Activated CD4-positive, alpha-beta T cell treated with anti-CD3 and anti-CD28 coated beads for 24 hours (primary cell): ENCODE data around the gene CPXM2.

ENCODE experiments used
- DNase-seq, 2 donors: peaks; one replicate each; pipeline ENCODE4 v3.0.0-alpha.2; 2020; ENCODE audit warnings: low read depth in 2 of 2

CPXM2 gene

GRCh38 chr10:123847686-123848432, 43.7 kb downstream of the CPXM2 start:
- DNase-seq = no peak

GRCh38 chr10:123843835-123844234, 47.8 kb downstream of the CPXM2 start:
- DNase-seq = no peak

- DNase-seq = no peak
These were observed 48.8 kb downstream of the CPXM2 start for GRCh38 chr10:123842692-123843385.

GRCh38 chr10:123841560-123841959, 50.0 kb downstream of the CPXM2 start:
- no peak for DNase-seq

DNA sequence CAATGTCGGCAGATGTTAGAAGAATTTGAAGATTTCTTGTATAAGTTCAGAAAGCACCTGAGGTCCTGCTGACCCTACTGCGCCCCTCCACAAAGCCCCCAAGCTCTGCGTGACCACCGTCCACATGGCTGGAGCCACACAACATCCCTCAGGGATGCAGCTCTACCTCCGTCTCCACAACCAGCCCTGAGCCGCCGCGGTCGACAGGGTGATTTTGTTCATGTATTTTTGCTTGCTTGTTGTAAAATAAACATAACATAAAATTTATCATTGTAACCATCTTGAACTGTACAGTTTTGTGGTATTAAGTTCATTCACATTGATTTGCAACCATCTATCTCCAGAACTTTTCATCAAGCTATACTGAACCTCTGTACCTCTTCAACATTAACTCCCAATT, 50.5 kb downstream of the CPXM2 start:
- no peak for DNase-seq

DNA sequence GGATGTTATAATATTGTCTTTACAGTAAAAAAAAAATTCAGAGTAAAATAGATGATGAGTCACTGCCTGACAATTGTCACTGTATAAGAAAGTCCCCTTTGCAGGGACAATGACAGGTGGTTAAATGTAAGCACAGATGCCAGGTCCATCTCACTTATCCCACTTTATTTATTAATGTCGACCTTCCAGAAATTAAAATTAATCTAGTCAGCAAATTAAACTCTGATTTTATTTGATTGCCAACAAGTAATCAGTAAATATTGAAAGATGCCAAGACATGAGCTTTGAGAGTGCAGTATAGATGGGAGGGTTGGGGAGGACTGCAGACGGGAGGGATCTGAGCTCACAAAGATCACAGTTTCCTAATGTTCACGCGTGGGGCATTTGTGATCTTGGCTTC, 50.9 kb downstream of the CPXM2 start:
- no peak for DNase-seq

DNA sequence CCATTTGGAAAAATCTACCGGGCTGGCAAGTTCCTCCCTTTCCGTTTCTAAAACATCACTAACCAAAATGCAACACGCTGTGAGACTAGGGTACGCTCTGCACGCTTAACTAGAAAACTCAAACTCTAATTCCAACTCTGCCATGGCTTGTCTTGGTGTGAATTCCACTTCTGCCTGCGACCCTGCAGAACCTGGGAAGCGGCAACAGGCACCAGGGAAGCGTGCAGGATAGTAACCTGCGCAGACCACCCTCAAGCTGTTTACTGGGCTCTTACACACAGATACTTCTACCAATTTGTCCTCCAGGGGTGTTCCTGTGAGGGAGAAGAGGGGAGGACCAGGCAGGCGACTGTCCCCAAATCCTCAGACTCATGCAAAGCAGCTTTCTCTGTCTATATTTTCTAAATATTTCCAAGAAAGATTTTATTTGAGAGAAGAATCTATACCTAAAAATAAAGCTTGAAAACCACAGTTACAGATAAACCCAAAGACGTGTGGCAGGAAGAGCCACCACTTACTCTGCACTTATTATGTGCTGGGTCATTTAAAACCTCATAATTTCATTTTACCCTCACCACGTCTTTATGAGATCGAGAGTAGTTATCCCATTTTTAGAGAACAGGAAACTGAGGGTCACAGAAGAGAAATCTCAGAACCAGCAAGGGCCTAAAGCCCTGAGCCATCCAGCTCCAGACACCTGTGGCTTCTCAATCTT, 52.9 kb downstream of the CPXM2 start:
- no peak for DNase-seq

- DNase-seq = no peak
These were observed 53.9 kb downstream of the CPXM2 start for GRCh38 chr10:123837756-123838155.

DNA sequence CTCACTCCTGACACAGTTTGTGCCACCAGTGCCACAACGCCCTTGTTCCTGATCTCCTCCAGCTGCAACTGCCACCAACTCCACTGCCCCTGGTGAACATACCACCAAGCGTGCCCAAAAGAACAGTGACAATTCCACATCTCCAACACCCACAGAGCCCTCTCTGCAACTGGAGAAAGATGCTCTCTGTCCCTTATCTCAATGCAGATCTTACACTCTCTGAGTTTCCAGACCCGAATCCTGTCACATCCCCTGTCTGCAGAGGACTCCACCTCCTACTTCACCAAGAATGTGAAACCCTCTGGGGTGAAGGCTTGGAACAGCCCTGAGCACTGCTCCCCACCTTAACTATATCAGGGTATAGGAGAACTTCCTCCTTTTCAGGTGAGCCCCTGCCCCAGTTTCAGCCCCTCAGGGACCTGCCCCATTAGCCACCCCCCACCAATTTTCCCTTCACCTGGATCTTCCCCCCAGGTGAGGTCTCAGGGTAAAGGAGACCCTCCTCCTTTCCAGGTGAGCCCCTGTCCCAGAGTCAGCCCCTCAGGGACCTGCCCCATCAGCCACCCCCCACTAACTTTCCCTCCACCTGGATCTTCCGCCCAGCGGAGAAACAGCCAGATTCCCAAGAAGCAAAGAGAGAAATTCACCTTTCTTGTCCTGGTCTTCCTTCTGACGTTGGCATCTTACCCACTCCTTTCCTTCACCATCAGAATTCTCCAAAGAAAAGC, 55.0 kb downstream of the CPXM2 start:
- no peak for DNase-seq

DNA sequence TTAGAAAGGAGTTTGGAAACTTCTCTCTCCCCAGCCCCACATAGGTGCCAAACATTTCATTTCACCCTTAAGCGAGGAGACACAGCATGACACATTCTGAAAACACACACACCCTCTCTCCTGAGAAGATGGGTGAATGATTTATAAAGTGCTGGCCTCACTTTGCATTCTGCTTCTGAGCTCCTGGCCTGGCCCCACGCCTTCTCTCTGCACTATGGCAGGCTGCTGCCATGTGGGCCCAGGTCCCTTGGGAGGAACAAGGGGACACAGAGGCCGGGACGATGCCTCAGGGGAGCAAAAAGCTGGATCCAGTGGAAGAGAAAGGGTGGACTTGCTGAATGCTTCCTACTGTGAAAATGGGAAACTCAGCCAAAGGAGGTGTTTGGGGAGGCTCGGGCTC, 56.0 kb downstream of the CPXM2 start:
- no peak for DNase-seq

DNA sequence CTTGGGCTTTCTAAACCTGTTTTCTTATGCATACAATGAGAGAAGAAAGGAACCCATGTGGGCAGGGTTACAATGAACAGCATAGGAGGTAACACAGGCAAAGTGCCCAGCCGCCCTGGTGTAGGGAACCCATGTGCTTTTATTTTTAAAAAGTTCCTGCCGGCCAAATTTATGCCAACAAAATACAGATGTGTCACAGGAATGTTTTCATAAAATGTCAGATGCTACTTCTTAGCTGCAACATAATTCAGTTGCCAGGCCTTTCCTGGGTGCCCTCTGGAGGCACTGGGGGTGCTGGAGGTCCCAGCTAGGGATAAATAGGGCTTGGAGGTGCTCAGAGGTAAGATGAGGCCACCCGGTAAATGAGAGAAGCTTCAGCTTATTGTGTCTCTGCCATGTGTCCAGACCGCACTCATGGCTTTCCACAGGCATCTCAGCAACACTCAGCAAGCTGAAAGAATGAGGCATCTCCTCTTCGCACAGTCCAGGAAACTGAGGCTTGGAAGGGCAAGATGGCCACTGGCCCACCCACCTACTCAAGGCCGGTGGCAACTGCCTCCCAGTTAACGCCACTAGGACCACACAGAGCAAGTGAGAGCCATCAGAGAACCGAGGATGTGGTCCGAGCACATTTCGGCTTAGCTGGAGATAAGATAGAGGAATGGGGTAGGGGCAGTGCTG, 58.3 kb downstream of the CPXM2 start:
- no peak for DNase-seq

- DNase-seq = no peak
These were observed 60.3 kb downstream of the CPXM2 start for GRCh38 chr10:123831259-123831658.

DNA sequence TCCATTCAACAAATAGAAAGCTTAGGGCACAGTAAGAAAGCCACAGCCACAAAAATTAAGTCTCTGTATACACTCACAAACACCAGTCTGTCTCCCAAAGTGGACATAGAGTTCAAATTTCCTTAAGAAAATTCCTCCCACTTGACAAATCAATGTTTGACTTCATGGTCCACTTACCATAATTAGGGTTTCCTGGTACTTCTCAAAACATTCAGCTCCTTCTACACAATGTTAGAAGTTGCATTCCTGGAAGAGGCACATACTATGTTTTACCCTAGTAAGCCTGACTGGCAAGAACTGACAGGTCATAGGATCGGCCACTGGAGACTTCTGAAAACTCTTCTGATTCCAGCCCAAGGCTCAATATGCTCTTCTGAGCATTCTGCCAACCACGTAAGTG, 70.5 kb downstream of the CPXM2 start:
- DNase-seq = no peak

DNA sequence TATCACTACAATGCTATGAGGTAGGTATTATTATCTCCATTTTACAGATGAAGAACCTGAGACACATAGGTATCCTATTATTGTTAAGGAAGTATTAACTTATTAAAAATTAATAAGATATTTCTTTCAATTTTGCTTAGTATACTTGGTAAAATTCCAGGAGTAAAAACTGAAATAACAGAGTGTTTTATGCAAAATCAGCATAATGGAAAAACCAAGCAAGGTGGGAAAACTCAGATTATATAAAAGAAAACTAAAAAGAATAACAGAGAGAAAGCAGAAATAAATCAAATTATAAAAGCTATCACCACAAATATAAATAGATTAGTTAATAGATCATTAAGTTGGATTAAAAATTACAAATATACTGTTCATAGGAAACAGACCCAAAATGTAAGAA, 82.0 kb downstream of the CPXM2 start:
- DNase-seq = no peak

DNA sequence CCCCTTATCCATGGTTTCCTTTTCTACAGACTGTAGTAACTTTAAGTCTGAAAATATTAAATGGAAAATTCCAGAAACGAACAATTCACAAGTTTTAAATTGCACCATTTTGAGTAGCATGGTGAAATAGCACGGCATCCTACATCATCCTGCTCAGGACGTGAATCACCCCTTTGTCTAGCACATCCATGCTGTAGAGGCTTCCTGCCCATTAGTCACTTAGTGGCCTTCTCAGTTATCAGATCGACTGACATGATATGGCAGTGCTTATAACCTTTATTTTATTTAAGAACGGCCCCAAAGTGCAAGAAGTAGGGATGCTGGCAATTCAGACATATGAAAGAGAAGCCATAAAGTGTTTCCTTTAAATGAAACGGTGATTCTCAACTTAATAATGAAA, 82.7 kb downstream of the CPXM2 start:
- no peak for DNase-seq

DNA sequence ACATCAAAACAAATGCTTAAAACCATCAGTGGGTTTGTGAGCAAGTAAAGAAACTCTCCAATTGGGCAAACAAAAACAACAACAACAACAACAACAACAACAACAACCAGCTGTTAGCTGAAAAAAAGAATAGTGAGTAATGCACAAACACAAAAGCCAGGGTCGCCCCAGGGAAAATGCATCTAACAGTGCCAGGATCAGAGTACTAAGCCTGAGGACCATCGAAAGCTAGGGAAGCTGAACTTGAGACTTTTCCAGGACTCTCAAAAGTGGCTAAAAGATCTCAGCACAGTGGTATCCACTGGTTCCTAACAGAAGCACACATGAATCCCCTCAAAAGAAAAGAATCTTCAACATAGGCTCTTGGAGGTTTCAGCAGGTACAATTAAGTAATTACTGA, 83.3 kb downstream of the CPXM2 start:
- no peak for DNase-seq

- no peak for DNase-seq
These were observed 84.1 kb downstream of the CPXM2 start for GRCh38 chr10:123807444-123808035.

DNA sequence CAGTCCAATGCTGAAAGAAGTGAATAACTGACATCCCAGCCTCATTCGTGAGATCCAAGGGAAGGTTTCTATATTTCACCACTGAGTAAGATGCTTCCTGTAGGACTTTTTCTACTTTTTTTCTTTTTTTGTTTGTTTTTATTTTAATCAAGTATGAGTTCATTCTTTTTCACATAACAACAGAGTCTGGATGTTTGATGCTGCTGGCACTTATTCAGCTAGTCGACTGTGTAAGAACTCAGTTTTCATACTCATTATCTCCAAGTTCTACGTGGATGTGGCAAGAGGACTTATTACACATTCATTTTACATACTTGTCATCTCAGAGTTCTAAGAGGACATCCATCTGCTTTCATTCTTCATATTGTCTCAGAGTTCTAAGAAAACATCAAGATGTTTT, 86.9 kb downstream of the CPXM2 start:
- no peak for DNase-seq

DNA sequence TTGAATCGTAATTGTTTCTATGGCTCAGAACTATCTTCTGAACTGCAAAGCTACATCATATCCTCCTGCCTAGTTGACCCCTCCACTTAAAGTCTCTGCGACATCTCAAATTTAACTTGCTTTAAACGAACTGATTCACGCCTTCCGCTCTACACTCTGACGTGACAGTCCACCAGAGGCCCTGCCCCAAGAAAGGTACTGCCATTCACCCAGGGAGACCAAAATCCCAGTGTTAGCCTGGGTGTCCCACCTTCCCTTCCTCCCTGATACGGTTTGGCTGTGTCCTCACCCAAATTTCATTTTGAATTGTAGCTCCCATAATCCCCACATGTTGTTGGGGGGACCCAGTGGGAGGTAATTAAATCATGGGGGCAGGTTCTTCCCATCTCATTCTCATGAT, 90.8 kb downstream of the CPXM2 start:
- DNase-seq = no peak

- DNase-seq = no peak
These were observed 91.3 kb downstream of the CPXM2 start for GRCh38 chr10:123800289-123800688.

GRCh38 chr10:123798856-123799255, 92.8 kb downstream of the CPXM2 start:
- no peak for DNase-seq
